OCI-LY1 (cell line): ENCODE measurements around the gene CDPF1.

Source experiments
- H2AFZ ChIP-seq: fragments of 200-600 bp; sonication (generic), shearing (Covaris generic); 2 replicates; pipeline ENCODE4 v1.6.0; 2014; ENCODE audit warnings: antibody characterized with exemption, mild to moderate bottlenecking, low read length
- H3F3A ChIP-seq: fragments of 200-600 bp; sonication (generic), shearing (Covaris generic); 2 replicates; pipeline ENCODE4 v1.6.0; 2014; ENCODE audit warnings: mild to moderate bottlenecking, antibody characterized with exemption, low read length, moderate library complexity; ENCODE audit not compliant: insufficient read depth
- H3K27ac ChIP-seq: fragments of 200-600 bp; sonication (generic); 2 replicates; pipeline ENCODE4 v1.5.1; 2014; ENCODE audit warnings: low read length, mixed run types, mild to moderate bottlenecking, low read depth; ENCODE audit not compliant: poor library complexity, severe bottlenecking
- H3K27me3 ChIP-seq: fragments of 200-600 bp; sonication (generic); 2 replicates; pipeline ENCODE4 v1.6.0; 2014; ENCODE audit warnings: antibody characterized with exemption, mild to moderate bottlenecking, low read length, moderate library complexity; ENCODE audit not compliant: insufficient read depth
- H3K36me3 ChIP-seq: fragments of 200-600 bp; sonication (generic); 2 replicates; pipeline ENCODE4 v1.6.1; 2014; ENCODE audit warnings: mild to moderate bottlenecking, antibody characterized with exemption, low read length, moderate library complexity, mixed read lengths; ENCODE audit not compliant: insufficient read depth
- H3K4me1 ChIP-seq: fragments of 200-600 bp; sonication (generic); 2 replicates; pipeline ENCODE4 v1.5.1; 2014; ENCODE audit warnings: mild to moderate bottlenecking, low read length, moderate library complexity; ENCODE audit not compliant: insufficient read depth, severe bottlenecking
- H3K4me2 ChIP-seq: fragments of 200-600 bp; sonication (generic), shearing (Covaris generic); 2 replicates; pipeline ENCODE4 v1.6.1; 2014; ENCODE audit warnings: low read length
- H3K4me3 ChIP-seq: fragments of 200-600 bp; sonication (generic); 2 replicates; pipeline ENCODE4 v1.5.1; 2014; ENCODE audit warnings: low read length, low read depth, mild to moderate bottlenecking, mixed read lengths; ENCODE audit not compliant: poor library complexity, severe bottlenecking
- H3K79me2 ChIP-seq: fragments of 200-600 bp; shearing (Covaris generic); 2 replicates; pipeline ENCODE4 v1.6.1; 2016; ENCODE audit warnings: mixed run types, low read length, mixed read lengths; ENCODE audit not compliant: insufficient read depth
- H3K9ac ChIP-seq: fragments of 200-600 bp; sonication (generic), shearing (Covaris generic); 2 replicates; pipeline ENCODE4 v1.6.1; 2014; ENCODE audit warnings: mild to moderate bottlenecking, low read length, mixed read lengths
- H3K9me2 ChIP-seq: fragments of 200-600 bp; sonication (generic), shearing (Covaris generic); 2 replicates; pipeline ENCODE4 v1.6.1; 2014; ENCODE audit warnings: low read depth, mild to moderate bottlenecking, low read length, mixed read lengths
- H3K9me3 ChIP-seq: fragments of 200-600 bp; shearing (Covaris generic); 2 replicates; pipeline ENCODE4 v1.6.1; 2014; ENCODE audit warnings: low read length, mixed read lengths
- H4K20me1 ChIP-seq: fragments of 200-600 bp; sonication (generic), shearing (Covaris generic); 2 replicates; pipeline ENCODE4 v1.6.0; 2016; ENCODE audit warnings: mild to moderate bottlenecking, low read length; ENCODE audit not compliant: insufficient read depth
- CTCF ChIP-seq: fragments of 200-600 bp; sonication (generic), shearing (Covaris generic); IDR thresholded peaks from 2 replicates; pipeline ENCODE4 v1.5.1; 2017; ENCODE audit warnings: mild to moderate bottlenecking, antibody characterized with exemption, low read length, moderate library complexity, mixed read lengths
- EZH2 ChIP-seq: fragments of 200-600 bp; sonication (generic), shearing (Covaris generic); IDR thresholded peaks from 2 replicates; pipeline ENCODE4 v1.8.0; 2017; ENCODE audit warnings: borderline replicate concordance, mixed run types, mild to moderate bottlenecking, antibody characterized with exemption, low read length, moderate library complexity, mixed read lengths

The CDPF1 gene

GRCh38 chr22:46250035-46250782 lies at the start of gene CDPF1:
CDPF1 (minus strand) TSS chr22:46250293; CDS start chr22:46248284, 2,009 bp downstream.
- H4K20me1 ChIP-seq = no peaks in the 10 kb centered on the region
- peak within 1 kb of the TSS; percentile 76 for H3K4me2 ChIP-seq
- peak within 1 kb of the TSS; percentile 22 for H3K27ac ChIP-seq
- H3K27me3 ChIP-seq = 0 out of 2 replicates have a peak, but pooled peaks cover under 1% of the 10 kb centered on the region
- peak within 1 kb of the TSS; percentile 84 for H3K4me3 ChIP-seq
- no peaks in the 10 kb centered on the region for H3K9me2 ChIP-seq
- H3K9ac ChIP-seq = peak within 1 kb of the TSS; percentile 94
- no peaks in the 10 kb centered on the region for H3F3A ChIP-seq
- H3K36me3 ChIP-seq = peaks cover 6% of the 10 kb centered on the region
- TF ChIP-seq EZH2 (no peak), CTCF (no peak)
- no peak within 1 kb of the TSS for H2AFZ ChIP-seq
- peaks cover 6% of the 10 kb centered on the region; the same call in 1 of the 2 replicates for H3K9me3 ChIP-seq
- H3K79me2 ChIP-seq = no peaks in the 10 kb centered on the region
- H3K4me1 ChIP-seq = peaks cover 21% of the 10 kb centered on the region

GRCh38 chr22:46299101-46299500 lies 49.0 kb upstream of the CDPF1 start:
- H3K36me3 ChIP-seq = peaks cover 47% of the 10 kb centered on the region
- no peaks in the 10 kb centered on the region for H3K9me3 ChIP-seq
- H3F3A ChIP-seq = no peaks in the 10 kb centered on the region
- H3K9ac ChIP-seq = no peak overlapping the region
- no peaks in the 10 kb centered on the region for H4K20me1 ChIP-seq
- no peak overlapping the region for H3K4me3 ChIP-seq
- H3K79me2 ChIP-seq = peaks cover 30% of the 10 kb centered on the region
- H3K9me2 ChIP-seq = no peaks in the 10 kb centered on the region
- H3K4me2 ChIP-seq = peak overlapping the region; percentile 91; the same call in 1 of the 2 replicates
- TF ChIP-seq CTCF (no peak), EZH2 (no peak)
- H3K4me1 ChIP-seq = peaks cover 30% of the 10 kb centered on the region
- no peak overlapping the region for H2AFZ ChIP-seq
- no peaks in the 10 kb centered on the region for H3K27me3 ChIP-seq
- no peak overlapping the region for H3K27ac ChIP-seq

- Histone ChIP-seq H3K9me3 (no peaks in the 10 kb centered on the region), H3K27ac (peak overlapping the region; percentile 60)
These were observed 47.2 kb upstream of the CDPF1 start for GRCh38 chr22:46297151-46297812.

More at GRCh38 chr22:46297151-46297812, 47.2 kb upstream of the CDPF1 start:
- H3K79me2 ChIP-seq = peaks cover 13% of the 10 kb centered on the region
- peaks cover 45% of the 10 kb centered on the region for H3K4me1 ChIP-seq
- H3K36me3 ChIP-seq = peaks cover 32% of the 10 kb centered on the region
- H3K27me3 ChIP-seq = no peaks in the 10 kb centered on the region
- TF ChIP-seq EZH2 (no peak), CTCF (no peak; the same call in 1 of the 2 replicates)
- H3K9ac ChIP-seq = peak overlapping the region; percentile 86
- no peaks in the 10 kb centered on the region for H3F3A ChIP-seq
- peak overlapping the region; percentile 91 for H3K4me2 ChIP-seq
- no peak overlapping the region for H2AFZ ChIP-seq
- H3K9me2 ChIP-seq = no peaks in the 10 kb centered on the region
- peak overlapping the region; percentile 87 for H3K4me3 ChIP-seq
- H4K20me1 ChIP-seq = no peaks in the 10 kb centered on the region
